H9 (cell line): Measurements from ENCODE around the gene GPAT3. TPM values are rescaled to one million over a fixed set of nuclear protein-coding genes. Genes with fewer than 3 reads are reported as not detected.
A peak's percentile ranks its signal among the peaks of the same experiment; 100 is the strongest.

Experiments
- DNase-seq: peaks from one replicate; pipeline ENCODE4 v3.0.0-alpha.2; 2017
- H2AFZ ChIP-seq: one replicate; pipeline ENCODE4 v1.6.1; 2013; ENCODE audit warnings: mild to moderate bottlenecking, low read length, control low read depth, moderate library complexity
- H2AK5ac ChIP-seq: 2 replicates; pipeline ENCODE4 v1.6.1; 2013; ENCODE audit warnings: low read length, control low read depth, mixed read lengths; ENCODE audit not compliant: insufficient read length
- H2BK120ac ChIP-seq: one replicate; pipeline ENCODE4 v1.6.1; 2013; ENCODE audit warnings: low read depth, mild to moderate bottlenecking, low read length, control low read depth, inconsistent platforms; ENCODE audit not compliant: poor library complexity, severe bottlenecking
- H2BK12ac ChIP-seq: 2 replicates; pipeline ENCODE4 v1.6.1; 2013; ENCODE audit warnings: low read length, control low read depth, mixed read lengths, low read depth; ENCODE audit not compliant: insufficient read length
- H2BK15ac ChIP-seq: 2 replicates; pipeline ENCODE4 v1.6.1; 2013; ENCODE audit warnings: low read depth, low read length, control low read depth
- H2BK20ac ChIP-seq: one replicate; pipeline ENCODE4 v1.6.1; 2013; ENCODE audit warnings: low read depth, mild to moderate bottlenecking, low read length, control low read depth, inconsistent platforms; ENCODE audit not compliant: poor library complexity, severe bottlenecking
- H2BK5ac ChIP-seq: 2 replicates; pipeline ENCODE4 v1.6.1; 2013; ENCODE audit warnings: low read length, control low read depth, mixed read lengths; ENCODE audit not compliant: insufficient read length
- H3K14ac ChIP-seq: 2 replicates; pipeline ENCODE4 v1.6.1; 2013; ENCODE audit warnings: low read length, control low read depth; ENCODE audit not compliant: insufficient read depth
- H3K18ac ChIP-seq: 2 replicates; pipeline ENCODE4 v1.6.1; 2013; ENCODE audit warnings: low read depth, mild to moderate bottlenecking, mixed read lengths, low read length, control low read depth; ENCODE audit not compliant: insufficient read length
- H3K23ac ChIP-seq: 2 replicates; pipeline ENCODE4 v1.6.1; 2013; ENCODE audit warnings: low read length, control low read depth, mixed read lengths, low read depth; ENCODE audit not compliant: insufficient read length
- H3K23me2 ChIP-seq: 2 replicates; pipeline ENCODE4 v1.6.1; 2013; ENCODE audit warnings: low read depth, mild to moderate bottlenecking, mixed read lengths, low read length, control low read depth; ENCODE audit not compliant: insufficient read length, poor library complexity, severe bottlenecking
- H3K27ac ChIP-seq: 2 replicates; pipeline ENCODE4 v1.5.1; 2013; ENCODE audit warnings: low read length, control low read depth, mixed read lengths, low read depth; ENCODE audit not compliant: insufficient read length
- H3K27me3 ChIP-seq: 2 replicates; pipeline ENCODE4 v1.6.1; 2013; ENCODE audit warnings: low read length, control low read depth, inconsistent platforms; ENCODE audit not compliant: insufficient read depth
- H3K4ac ChIP-seq: 2 replicates; pipeline ENCODE4 v1.6.1; 2013; ENCODE audit warnings: low read depth, mild to moderate bottlenecking, control low read depth, inconsistent platforms, low read length, moderate library complexity
- H3K4me1 ChIP-seq: 2 replicates; pipeline ENCODE4 v1.6.1; 2013; ENCODE audit warnings: low read length, control low read depth, inconsistent platforms; ENCODE audit not compliant: insufficient read depth
- H3K4me2 ChIP-seq: 2 replicates; pipeline ENCODE4 v1.6.1; 2013; ENCODE audit warnings: low read length, control low read depth, mixed read lengths; ENCODE audit not compliant: insufficient read length, insufficient read depth
- H3K56ac ChIP-seq: 2 replicates; pipeline ENCODE4 v1.6.1; 2013; ENCODE audit warnings: low read depth, mild to moderate bottlenecking, mixed read lengths, low read length, control low read depth; ENCODE audit not compliant: insufficient read length
- H3K79me1 ChIP-seq: 2 replicates; pipeline ENCODE4 v1.6.1; 2013; ENCODE audit warnings: low read depth, mild to moderate bottlenecking, moderate library complexity, low read length, control low read depth, inconsistent platforms; ENCODE audit not compliant: insufficient read depth, poor library complexity, severe bottlenecking
- H3K79me2 ChIP-seq: 2 replicates; pipeline ENCODE4 v1.6.1; 2013; ENCODE audit warnings: low read length, control low read depth, inconsistent platforms; ENCODE audit not compliant: insufficient read depth
- H3K9ac ChIP-seq: 2 replicates; pipeline ENCODE4 v1.6.1; 2013; ENCODE audit warnings: low read length, control low read depth, mixed read lengths; ENCODE audit not compliant: insufficient read length; ENCODE audit errors: extremely low read depth
- H3K9me3 ChIP-seq: one replicate; pipeline ENCODE4 v1.6.1; 2013; ENCODE audit warnings: low read depth, low read length, inconsistent platforms; ENCODE audit not compliant: control insufficient read depth
- H3T11ph ChIP-seq: one replicate; pipeline ENCODE4 v1.6.1; 2013; ENCODE audit warnings: mild to moderate bottlenecking, low read length, control low read depth, inconsistent platforms
- H4K20me1 ChIP-seq: one replicate; pipeline ENCODE4 v1.6.1; 2013; ENCODE audit not compliant: control insufficient read depth, insufficient read length, insufficient read depth
- H4K5ac ChIP-seq: 2 replicates; pipeline ENCODE4 v1.6.1; 2013; ENCODE audit warnings: low read depth, mild to moderate bottlenecking, mixed read lengths, low read length, control low read depth; ENCODE audit not compliant: insufficient read length
- H4K8ac ChIP-seq: replicated peaks from 2 replicates; pipeline ENCODE4 v1.6.1; 2013; ENCODE audit warnings: low read length, control low read depth, mixed read lengths, low read depth; ENCODE audit not compliant: insufficient read length
- H4K91ac ChIP-seq: 2 replicates; pipeline ENCODE4 v1.6.1; 2013; ENCODE audit warnings: low read depth, mild to moderate bottlenecking, moderate library complexity, mixed read lengths, low read length, control low read depth; ENCODE audit not compliant: insufficient read length
- H3K27ac Mint-ChIP-seq, 3 experiments: 2 replicates in 2 of 3; 3 replicates in 1 of 3; pipeline ENCODE4 v1.8.0; 2020 to 2021; ENCODE audit warnings: mixed read lengths in 3 of 3, mild to moderate bottlenecking in 1 of 3, moderate library complexity in 1 of 3
- H3K27me3 Mint-ChIP-seq: 2 replicates; pipeline ENCODE4 v1.8.0; 2021; ENCODE audit warnings: low read depth, mild to moderate bottlenecking, moderate library complexity, mixed read lengths
- H3K36me3 Mint-ChIP-seq, 3 experiments: 2 replicates in 2 of 3; 3 replicates in 1 of 3; pipeline ENCODE4 v1.8.0; 2020 to 2021; ENCODE audit warnings: low read depth in 3 of 3, mixed read lengths in 3 of 3; ENCODE audit not compliant: insufficient read depth in 1 of 3
- H3K4me1 Mint-ChIP-seq, 2 experiments: 2 replicates each; pipeline ENCODE4 v1.8.0; 2020; ENCODE audit warnings: mixed read lengths in 2 of 2
- H3K4me3 Mint-ChIP-seq, 2 experiments: 2 replicates in 1 of 2; 3 replicates in 1 of 2; pipeline ENCODE4 v1.8.0; 2020 to 2021; ENCODE audit warnings: mild to moderate bottlenecking in 2 of 2, mixed read lengths in 2 of 2, moderate library complexity in 1 of 2
- H3K9me3 Mint-ChIP-seq, 2 experiments: 2 replicates in 1 of 2; 3 replicates in 1 of 2; pipeline ENCODE4 v1.8.0; 2020; ENCODE audit warnings: mild to moderate bottlenecking in 2 of 2, mixed read lengths in 2 of 2, moderate library complexity in 1 of 2
- WGBS: extraction: QIAGEN DNeasy Blood & Tissue Kit; methylation state at CpG from one replicate; pipeline ENCODE4 v1.1.7; 2013; ENCODE audit warnings: missing lambda C conversion rate, low lambda C conversion rate, mixed read lengths; ENCODE audit not compliant: insufficient read length; ENCODE audit errors: extremely low coverage; 5-methylcytosine and 5-hydroxymethylcytosine counted together
- long read RNA-seq: library from polyadenylated mRNA; unstranded; transcript quantifications from one replicate; pipeline ENCODE4 v2.0.0, GENCODE V29; 2020
- total RNA-seq: library from RNA; stranded (reverse); gene quantifications from 2 replicates; pipeline ENCODE4 v1.2.1, GENCODE V29; 2021
- TF ChIP-seq, protein P1 (sequence below): fragments of 200-600 bp; sonication (generic); conservative IDR thresholded peaks from 3 replicates; pipeline ENCODE4 v1.8.0; 2021; ENCODE audit warnings: antibody characterized with exemption, mild to moderate bottlenecking

GPAT3 gene
- total RNA-seq: 0.42 and 1.8 TPM in 2 replicates
- long read RNA-seq, partial matches to known transcripts: 0 of 3 reads
- long read RNA-seq, other reads (novel, unspliced or antisense): 1 of 3 reads

DNA sequence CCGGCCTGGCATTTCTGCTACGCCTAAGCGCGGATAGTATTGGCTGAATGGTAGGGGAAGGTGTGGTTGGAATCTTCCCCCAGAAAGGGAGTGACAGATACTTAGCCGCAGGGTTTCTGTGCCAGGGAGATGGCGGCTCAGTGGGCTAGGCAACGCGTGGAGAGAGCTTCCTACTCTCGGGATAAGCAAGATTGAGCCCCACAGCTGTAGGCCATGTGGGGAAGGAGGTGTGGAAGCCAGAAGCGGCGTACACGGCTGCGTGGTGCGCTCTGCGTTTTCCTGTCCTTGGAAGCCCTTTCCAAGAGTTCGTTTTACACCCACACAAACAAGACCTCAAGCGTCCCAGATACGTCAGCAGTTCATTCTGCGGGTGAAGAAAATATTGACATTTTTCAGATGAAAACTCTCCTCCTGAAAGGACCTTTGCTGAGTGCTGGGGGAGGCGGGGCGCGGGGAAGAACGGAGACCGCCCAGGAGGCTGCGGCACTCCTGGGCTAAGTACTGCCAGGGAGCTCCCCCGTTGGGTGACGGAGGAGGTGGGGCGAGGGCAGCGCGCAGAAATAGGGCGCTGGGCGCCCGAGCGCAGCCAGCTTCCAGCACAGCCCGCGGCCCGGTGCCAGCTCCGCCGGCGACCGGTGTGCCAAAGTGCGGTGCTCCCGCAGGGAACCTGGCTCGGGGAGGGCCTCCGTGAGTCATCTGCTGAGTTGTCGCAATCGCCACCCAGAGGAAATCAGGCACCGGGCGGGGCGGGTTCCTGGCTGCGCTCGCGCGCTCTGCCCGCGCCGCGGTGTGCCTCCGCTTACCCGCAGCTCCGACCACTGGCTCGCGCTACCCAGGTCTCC lies at the start of gene GPAT3:
GPAT3 (plus strand) TSS at position 589 of the 842 bp plus-strand sequence. CDS start 515 bp downstream, outside the sequence.
- Mint-ChIP-seq H3K36me3 (no peaks in the 10 kb centered on the region; a peak in 1 of 7 replicates), H3K27me3 (peaks cover 74% of the 10 kb centered on the region), H3K9me3 (no peaks in the 10 kb centered on the region), H3K27ac (no peak within 1 kb of the TSS), H3K4me1 (peaks cover 13 to 14% of the 10 kb centered on the region in 2 experiments), H3K4me3 (peak within 1 kb of the TSS; percentile 78 to 92)
- Histone ChIP-seq H3K23ac (no peak within 1 kb of the TSS), H4K5ac (no peak within 1 kb of the TSS), H3K23me2 (peaks cover 16% of the 10 kb centered on the region), H3K9me3 (no peaks in the 10 kb centered on the region), H3K27ac (no peak within 1 kb of the TSS), H2AK5ac (no peak within 1 kb of the TSS), H3K4me1 (no peaks in the 10 kb centered on the region), H3K18ac (no peak within 1 kb of the TSS), H4K20me1 (no peaks in the 10 kb centered on the region), H3T11ph (no peak within 1 kb of the TSS), H2BK120ac (no peak within 1 kb of the TSS), H2BK15ac (no peak within 1 kb of the TSS), H3K56ac (no peak within 1 kb of the TSS), H3K14ac (no peak within 1 kb of the TSS), H4K91ac (no peak within 1 kb of the TSS), H3K79me1 (no peaks in the 10 kb centered on the region), H4K8ac (no peak within 1 kb of the TSS), H3K4me2 (peak within 1 kb of the TSS; percentile 88), H2BK12ac (no peak within 1 kb of the TSS), H3K9ac (peak within 1 kb of the TSS; percentile 35), H3K79me2 (no peaks in the 10 kb centered on the region), H2BK20ac (no peak within 1 kb of the TSS), H3K27me3 (peaks cover 40% of the 10 kb centered on the region), H2AFZ (no peak within 1 kb of the TSS), H3K4ac (no peak within 1 kb of the TSS), H2BK5ac (no peak within 1 kb of the TSS)
- TF ChIP-seq, protein P1, sequence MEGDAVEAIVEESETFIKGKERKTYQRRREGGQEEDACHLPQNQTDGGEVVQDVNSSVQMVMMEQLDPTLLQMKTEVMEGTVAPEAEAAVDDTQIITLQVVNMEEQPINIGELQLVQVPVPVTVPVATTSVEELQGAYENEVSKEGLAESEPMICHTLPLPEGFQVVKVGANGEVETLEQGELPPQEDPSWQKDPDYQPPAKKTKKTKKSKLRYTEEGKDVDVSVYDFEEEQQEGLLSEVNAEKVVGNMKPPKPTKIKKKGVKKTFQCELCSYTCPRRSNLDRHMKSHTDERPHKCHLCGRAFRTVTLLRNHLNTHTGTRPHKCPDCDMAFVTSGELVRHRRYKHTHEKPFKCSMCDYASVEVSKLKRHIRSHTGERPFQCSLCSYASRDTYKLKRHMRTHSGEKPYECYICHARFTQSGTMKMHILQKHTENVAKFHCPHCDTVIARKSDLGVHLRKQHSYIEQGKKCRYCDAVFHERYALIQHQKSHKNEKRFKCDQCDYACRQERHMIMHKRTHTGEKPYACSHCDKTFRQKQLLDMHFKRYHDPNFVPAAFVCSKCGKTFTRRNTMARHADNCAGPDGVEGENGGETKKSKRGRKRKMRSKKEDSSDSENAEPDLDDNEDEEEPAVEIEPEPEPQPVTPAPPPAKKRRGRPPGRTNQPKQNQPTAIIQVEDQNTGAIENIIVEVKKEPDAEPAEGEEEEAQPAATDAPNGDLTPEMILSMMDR: no peak
- DNase-seq: peak; percentile 69
- WGBS: no CpG with 5 or more reads among the region's 63 CpGs
